NAMALWA (cell line): ENCODE measurements around the gene ATP1A1.

ENCODE experiments used
- DNase-seq: peaks from one replicate; pipeline ENCODE4 v3.0.0-alpha.2; 2015; ENCODE audit warnings: low spot score

ATP1A1 gene

DNA sequence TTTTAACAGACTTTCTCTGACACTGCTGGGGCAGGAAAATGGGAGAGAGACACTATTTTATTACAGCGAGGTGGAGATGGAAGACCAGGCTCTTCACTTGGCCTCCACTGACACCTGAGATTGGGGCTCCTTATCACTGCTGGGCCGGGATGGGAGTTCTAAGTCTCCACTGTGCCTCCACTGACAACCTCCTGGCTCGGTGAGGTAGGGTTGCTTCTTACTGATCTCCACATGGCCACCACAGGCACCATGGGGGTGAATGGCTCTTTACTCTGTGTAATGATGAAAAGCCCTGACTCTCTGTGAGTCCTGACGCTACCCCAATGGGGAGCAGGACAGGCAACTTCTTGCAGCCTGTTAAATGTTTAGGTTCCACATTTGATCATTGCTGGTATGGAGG is 67.7 kb downstream of the ATP1A1 start:
- DNase-seq: no peak

DNA sequence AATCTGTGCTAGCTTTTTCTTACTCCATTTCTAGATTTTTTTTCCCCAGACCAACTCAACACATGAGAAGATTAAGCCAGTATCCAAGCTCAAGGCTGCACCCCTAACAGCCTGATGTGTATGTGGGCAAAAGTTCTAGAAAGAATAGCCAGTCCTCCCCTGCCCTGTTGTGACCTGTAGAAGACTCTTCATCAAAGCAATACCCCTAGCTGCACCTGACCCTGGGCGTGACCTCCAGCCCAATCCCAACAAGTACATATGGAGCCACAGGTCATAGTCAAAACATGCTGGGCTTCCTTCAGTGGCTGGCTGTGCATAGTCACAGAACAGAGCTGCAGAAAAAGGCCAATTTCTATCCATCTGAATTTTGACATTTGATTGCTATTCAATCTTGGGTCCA is 72.5 kb downstream of the ATP1A1 start:
- DNase-seq: no peak

DNA sequence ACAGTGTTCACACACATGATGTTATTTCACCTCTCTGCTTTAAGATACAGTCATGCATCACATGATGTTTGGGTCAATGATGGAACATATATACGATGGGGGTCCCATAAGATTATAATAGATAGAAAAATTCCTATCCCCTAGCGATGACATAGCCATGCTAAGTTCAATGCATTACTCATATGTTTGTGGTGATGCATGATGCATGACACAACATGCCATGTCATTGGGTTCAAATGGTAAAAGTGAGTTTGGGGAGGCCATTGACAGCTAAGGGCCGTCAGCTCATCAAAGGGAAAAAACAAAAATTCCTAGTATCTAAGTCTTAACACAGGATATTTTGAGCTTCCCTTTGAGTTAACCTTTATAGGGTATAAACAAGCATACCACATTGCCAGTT is 73.6 kb downstream of the ATP1A1 start:
- DNase-seq: no peak

DNA sequence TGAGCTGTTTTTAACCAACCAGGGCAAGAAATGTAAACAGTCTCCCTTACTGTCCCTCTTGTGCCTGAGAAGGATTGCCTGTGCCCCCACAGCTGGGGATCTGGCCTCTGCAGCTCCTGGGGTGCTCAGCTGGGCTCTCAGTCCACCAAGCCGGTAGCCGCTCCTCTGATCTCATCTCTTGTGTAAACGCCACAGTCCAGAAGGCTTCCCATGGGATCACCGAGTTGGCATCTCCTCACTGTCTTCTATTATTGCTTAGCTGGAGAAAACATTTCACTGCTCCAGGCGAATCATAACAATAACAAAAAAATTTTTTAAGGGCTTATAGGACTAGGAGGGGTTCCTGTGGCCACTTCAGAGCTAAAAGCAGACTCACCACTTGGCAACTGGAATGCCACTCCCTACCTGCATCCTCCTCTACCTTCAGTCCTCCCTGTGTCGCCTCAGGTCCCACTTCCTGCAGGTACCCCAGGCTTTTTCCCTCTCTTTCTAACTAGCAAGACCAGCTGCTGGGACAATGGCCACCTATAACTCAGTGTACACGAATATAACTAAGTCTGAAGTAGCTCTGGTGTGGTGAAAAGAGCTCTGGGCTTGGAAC is 75.8 kb downstream of the ATP1A1 start:
- no peak for DNase-seq

DNA sequence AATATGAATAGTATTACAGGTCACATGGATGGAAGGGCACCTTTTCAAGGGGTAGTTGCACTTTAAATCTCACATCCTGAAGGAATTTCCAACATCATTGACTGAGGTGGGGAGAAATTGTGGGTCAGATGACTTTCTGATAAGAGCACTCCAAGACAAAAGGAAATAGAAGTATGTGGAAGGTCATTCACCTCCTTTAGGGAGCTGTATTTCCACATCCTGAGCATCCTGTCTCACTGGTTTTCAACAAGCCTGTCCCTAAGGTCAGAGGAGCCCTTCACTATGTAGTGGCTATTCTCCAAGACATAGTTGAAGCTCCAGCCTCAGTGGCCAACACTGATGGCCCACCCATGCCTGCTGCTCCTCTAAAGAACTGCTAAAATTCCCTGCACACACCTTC is 76.5 kb downstream of the ATP1A1 start:
- DNase-seq: no peak

DNA sequence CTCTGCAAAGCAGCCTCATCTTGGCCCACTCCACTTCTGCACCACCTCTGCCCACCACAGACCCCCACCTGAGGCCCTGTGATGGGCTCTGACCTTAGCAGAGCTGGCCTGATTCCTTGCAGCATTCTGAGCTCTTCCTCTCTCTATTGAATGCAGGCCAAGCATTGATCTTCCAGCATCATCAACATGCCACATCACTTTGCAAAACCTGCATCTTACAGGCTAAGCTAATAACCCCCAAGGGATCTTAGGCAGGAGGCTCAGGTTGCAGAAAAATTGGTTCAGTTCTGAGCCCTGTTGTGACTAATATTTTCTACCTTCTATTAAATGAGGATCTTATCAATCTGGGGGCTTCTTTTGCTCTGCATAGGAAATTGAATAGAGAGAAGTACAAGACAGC is 78.7 kb downstream of the ATP1A1 start:
- DNase-seq: no peak

DNA sequence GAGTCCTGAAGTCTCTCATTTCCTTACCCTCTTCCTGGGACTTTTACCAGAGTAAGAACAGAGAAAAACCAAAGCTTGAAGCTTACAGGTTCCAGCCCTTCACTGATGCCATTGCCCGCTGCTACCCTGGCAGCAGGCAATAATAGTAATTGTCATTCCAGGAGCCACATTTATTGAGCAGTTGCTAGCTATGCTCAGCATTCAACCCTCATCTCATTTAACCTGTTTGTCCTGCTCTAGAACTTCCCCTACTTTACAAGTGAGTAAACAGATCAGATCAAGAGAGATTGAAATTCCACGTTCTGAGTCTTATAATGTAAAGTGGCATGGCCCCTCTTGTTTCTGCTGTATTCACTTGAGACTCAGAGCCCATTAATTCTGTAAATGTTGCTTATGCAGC is 80.4 kb downstream of the ATP1A1 start:
- DNase-seq: no peak

DNA sequence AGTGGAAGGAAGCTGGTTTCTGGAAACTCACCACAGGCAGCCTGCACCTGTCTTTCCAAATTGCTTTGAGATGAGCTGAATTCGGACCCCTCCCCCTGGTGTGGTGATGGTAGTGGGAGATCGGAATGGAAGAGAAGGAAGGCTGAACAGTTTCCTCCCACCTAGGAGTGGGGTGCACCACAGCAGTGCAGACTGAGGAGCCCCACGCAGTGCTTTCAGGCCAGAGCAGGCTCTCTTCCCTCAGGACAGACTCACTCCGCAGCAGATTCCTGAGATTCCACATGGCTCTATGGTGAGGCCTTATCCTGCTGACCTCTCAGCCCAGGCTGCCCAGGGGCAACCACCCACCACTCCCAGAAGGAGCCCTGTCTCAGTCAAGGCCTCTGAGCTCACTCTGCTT is 80.9 kb downstream of the ATP1A1 start:
- no peak for DNase-seq
